OCI-LY7 (cell line): ENCODE data around the gene ATF2.

Experiments used
- CTCF ChIP-seq: fragments of 200-600 bp; sonication (generic); conservative IDR thresholded peaks from 2 replicates; pipeline ENCODE4 v1.5.1; 2014; ENCODE audit warnings: mild to moderate bottlenecking, antibody characterized with exemption, low read length, moderate library complexity, mixed read lengths
- EZH2phosphoT487 ChIP-seq: fragments of 200-600 bp; sonication (generic); IDR thresholded peaks from 2 replicates; pipeline ENCODE4 v1.6.1; 2018; ENCODE audit warnings: low read depth, borderline replicate concordance, mild to moderate bottlenecking, mixed run types, antibody characterized with exemption, low read length, moderate library complexity, mixed read lengths

DNA sequence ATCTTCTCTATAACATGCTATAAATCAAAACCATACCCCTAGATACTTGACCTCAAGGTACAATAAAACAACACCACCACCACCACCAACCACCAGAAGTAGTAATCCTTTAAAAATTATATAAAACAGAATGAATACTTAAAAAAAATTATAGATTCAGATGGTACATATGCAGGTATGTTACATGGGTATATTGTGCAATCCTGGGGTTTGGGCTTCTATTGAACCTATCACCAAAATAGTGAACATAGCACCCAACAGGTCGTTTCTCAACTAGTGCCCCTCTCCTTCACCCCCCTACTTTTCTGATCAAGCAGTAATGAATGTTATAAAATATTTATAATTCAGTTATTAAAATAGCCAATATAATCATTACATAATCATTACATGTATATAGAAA, 91.7 kb downstream of the ATF2 start:
- TF ChIP-seq CTCF (no peak), EZH2phosphoT487 (no peak)
